Body of pancreas (tissue), 4 donors: ENCODE results near the gene ZCCHC7.

Experiments used
- POLR2A ChIP-seq, 3 donors: fragments of 450-650 bp; IDR thresholded peaks; one replicate each; pipeline ENCODE4 v1.6.1; 2016; ENCODE audit warnings: antibody characterized with exemption in 3 of 3, mild to moderate bottlenecking in 2 of 3
- TF ChIP-seq, protein P1 (sequence below), 7 experiments: fragments of 450-650 bp in 4 of 7; fragments of 200-600 bp in 3 of 7; sonication (generic) in 3 of 7; IDR thresholded peaks; one replicate each; pipeline ENCODE4 v1.5.1; 2016 to 2019; ENCODE audit warnings: antibody characterized with exemption in 7 of 7

DNA sequence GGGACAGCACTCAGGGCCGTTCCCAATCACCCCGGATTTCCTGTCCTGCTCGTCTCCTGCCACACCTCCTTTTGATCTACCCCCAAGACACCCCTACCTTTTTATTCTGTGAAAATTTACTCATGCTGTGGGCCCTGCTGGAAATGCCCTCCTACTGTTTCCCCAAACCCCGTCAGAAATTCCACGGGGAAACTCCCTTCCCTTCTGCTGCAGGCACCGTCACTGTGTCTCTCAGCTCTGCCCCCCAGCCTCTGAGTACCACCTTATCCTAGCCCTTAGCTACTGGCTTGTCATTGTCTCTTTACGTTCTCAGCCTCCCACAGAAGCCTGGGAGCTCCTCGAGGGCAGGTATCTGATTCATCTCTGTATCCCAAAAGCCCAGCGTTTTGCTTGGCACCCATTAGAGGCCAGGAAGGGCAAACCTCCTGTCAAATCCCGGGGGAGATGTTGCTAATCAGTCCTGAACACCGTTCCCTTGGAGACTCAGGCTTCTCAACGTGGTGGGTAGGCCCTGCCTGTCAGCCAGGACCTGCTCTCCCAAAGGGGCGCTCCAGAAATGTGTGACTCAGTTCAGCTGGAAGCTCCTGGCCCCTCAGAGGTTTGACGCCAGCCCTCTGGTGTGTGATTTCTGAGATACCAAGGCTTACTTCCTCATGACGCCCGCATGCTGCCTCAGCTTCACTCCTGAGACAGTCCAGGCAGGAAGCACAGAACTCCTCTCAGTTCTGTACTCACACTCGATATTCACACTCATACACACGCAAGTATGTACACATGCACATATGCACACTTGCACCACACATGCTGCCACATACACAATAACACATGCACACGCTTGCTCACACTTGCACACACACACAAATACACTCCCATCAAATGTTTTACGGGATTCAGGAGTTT, 251.4 kb downstream of the ZCCHC7 start:
- TF ChIP-seq, protein P1, sequence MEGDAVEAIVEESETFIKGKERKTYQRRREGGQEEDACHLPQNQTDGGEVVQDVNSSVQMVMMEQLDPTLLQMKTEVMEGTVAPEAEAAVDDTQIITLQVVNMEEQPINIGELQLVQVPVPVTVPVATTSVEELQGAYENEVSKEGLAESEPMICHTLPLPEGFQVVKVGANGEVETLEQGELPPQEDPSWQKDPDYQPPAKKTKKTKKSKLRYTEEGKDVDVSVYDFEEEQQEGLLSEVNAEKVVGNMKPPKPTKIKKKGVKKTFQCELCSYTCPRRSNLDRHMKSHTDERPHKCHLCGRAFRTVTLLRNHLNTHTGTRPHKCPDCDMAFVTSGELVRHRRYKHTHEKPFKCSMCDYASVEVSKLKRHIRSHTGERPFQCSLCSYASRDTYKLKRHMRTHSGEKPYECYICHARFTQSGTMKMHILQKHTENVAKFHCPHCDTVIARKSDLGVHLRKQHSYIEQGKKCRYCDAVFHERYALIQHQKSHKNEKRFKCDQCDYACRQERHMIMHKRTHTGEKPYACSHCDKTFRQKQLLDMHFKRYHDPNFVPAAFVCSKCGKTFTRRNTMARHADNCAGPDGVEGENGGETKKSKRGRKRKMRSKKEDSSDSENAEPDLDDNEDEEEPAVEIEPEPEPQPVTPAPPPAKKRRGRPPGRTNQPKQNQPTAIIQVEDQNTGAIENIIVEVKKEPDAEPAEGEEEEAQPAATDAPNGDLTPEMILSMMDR (IDR thresholded peaks at IDR 0.05): no peak
- TF ChIP-seq POLR2A (IDR thresholded peaks at IDR 0.05): no peak
